Breast epithelium (tissue), 4 donors: Measurements from ENCODE around the gene HAPSTR1. TPM values are rescaled to one million over a fixed set of nuclear protein-coding genes. Genes with fewer than 3 reads are reported as not detected.

ENCODE experiments used
- DNase-seq, 2 donors: peaks; one replicate each; pipeline ENCODE4 v3.0.0-alpha.2; 2019; ENCODE audit warnings: low spot score in 2 of 2
- H3K27ac ChIP-seq, 2 donors: fragments of 200-600 bp; sonication (generic) in 1 of 2; one replicate each; pipeline ENCODE4 v1.5.1; 2016 to 2019; ENCODE audit warnings: mild to moderate bottlenecking in 1 of 2
- H3K27me3 ChIP-seq, 2 donors: fragments of 200-600 bp; sonication (generic) in 1 of 2; one replicate each; pipeline versions ENCODE4 v1.5.1 to v1.6.0; 2017 to 2019; ENCODE audit warnings: control low read depth in 1 of 2, mild to moderate bottlenecking in 1 of 2
- H3K36me3 ChIP-seq: fragments of 200-600 bp; one replicate; pipeline ENCODE4 v1.5.1; 2019
- H3K4me1 ChIP-seq, 2 donors: fragments of 200-600 bp; sonication (generic); one replicate each; pipeline ENCODE4 v1.5.1; 2016 to 2019; ENCODE audit warnings: control low read depth in 1 of 2
- H3K4me3 ChIP-seq, 3 donors: fragments of 200-600 bp; sonication (generic); 1 replicate in 2 of 3; 2 replicates in 1 of 3; pipeline ENCODE4 v1.5.1; 2016 to 2019; ENCODE audit warnings: mild to moderate bottlenecking in 3 of 3, moderate library complexity in 2 of 3
- H3K9me3 ChIP-seq, 2 donors: fragments of 200-600 bp; sonication (generic) in 1 of 2; one replicate each; pipeline ENCODE4 v1.5.1; 2016 to 2019; ENCODE audit warnings: control low read depth in 1 of 2
- POLR2A ChIP-seq: fragments of 450-650 bp; IDR thresholded peaks from one replicate; pipeline ENCODE4 v1.6.1; 2016; ENCODE audit warnings: antibody characterized with exemption, mild to moderate bottlenecking, moderate library complexity
- POLR2AphosphoS5 ChIP-seq, 3 donors: sonication (generic); formaldehyde crosslinking; IDR thresholded peaks; one replicate each; pipeline ENCODE4 v1.6.1; 2017; ENCODE audit warnings: antibody characterized with exemption in 3 of 3
- intact Hi-C: fragments of 100-400 bp; cut with DNase I; formaldehyde crosslinking; loops from one replicate; pipeline ENCODE4 v1.15.1; 2023; ENCODE audit warnings: low total_unique reads
- total RNA-seq, 3 donors: library from RNA; depleted of rRNA; stranded (reverse); fragments of >200 nt; gene quantifications; one replicate each; pipeline ENCODE4 v1.1.0, GENCODE V29; 2016
- TF ChIP-seq, protein P1 (sequence below), 3 donors: fragments of 450-650 bp; IDR thresholded peaks; one replicate each; pipeline ENCODE4 v1.5.1; 2016 to 2017; ENCODE audit warnings: antibody characterized with exemption in 3 of 3, mild to moderate bottlenecking in 3 of 3, moderate library complexity in 3 of 3

The HAPSTR1 gene
- total RNA-seq, 3 donors from 2014 or later = 39.0 to 63.5 (median 50.1) TPM

DNA sequence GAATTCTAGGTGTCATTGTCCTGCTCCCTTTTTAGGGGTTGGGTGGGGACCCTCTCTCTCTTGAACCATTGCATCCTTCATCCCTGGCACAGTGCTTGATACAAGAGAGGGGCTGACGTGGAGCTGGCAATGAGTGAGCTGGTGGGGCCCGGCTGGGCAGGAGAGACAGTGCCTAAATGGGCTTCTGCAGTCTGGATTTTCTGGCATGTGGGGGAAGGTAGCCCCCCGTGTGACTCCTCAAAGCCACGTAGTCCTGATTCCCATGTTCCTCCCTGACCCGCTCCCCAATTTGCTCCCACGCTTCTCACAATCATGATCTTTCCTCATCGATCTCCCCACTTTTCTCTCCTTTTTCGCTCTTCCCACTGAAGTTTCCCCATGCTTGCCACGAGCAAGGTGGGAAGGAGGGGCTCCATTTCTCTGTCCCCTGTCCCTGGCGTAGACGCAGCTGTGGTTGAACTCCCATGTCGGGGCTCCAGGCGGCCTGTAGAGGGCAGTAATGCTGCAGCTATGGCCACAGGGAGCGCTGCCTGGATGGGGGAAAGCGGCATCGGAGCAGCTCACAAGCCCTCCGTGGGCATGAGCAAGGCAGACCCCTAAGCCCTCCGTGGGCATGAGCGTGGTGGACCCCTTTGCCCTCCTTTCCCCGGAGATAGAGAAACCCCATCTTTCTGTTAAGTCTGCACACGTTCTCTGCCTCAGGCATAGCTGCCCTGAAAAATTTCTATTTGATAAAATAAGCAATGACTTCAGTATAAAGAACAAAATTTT is 47.5 kb downstream of the HAPSTR1 start:
- peak; percentile 30 to 65 for DNase-seq
- intact Hi-C loops = no loop called here
- Histone ChIP-seq H3K4me1 (peaks cover 0 to 5% of the 10 kb centered on the region in 2 donors), H3K27ac (no peak overlapping the region), H3K9me3 (no peaks in the 10 kb centered on the region), H3K36me3 (no peaks in the 10 kb centered on the region), H3K4me3 (peak overlapping the region in 1 of 3 donors; percentile 37), H3K27me3 (no peaks in the 10 kb centered on the region)
- TF ChIP-seq, protein P1, sequence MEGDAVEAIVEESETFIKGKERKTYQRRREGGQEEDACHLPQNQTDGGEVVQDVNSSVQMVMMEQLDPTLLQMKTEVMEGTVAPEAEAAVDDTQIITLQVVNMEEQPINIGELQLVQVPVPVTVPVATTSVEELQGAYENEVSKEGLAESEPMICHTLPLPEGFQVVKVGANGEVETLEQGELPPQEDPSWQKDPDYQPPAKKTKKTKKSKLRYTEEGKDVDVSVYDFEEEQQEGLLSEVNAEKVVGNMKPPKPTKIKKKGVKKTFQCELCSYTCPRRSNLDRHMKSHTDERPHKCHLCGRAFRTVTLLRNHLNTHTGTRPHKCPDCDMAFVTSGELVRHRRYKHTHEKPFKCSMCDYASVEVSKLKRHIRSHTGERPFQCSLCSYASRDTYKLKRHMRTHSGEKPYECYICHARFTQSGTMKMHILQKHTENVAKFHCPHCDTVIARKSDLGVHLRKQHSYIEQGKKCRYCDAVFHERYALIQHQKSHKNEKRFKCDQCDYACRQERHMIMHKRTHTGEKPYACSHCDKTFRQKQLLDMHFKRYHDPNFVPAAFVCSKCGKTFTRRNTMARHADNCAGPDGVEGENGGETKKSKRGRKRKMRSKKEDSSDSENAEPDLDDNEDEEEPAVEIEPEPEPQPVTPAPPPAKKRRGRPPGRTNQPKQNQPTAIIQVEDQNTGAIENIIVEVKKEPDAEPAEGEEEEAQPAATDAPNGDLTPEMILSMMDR (IDR thresholded peaks at IDR 0.05) = peak; percentile 8 to 73 (median 66)
- no peak for TF ChIP-seq POLR2AphosphoS5 (IDR thresholded peaks at IDR 0.05)

DNA sequence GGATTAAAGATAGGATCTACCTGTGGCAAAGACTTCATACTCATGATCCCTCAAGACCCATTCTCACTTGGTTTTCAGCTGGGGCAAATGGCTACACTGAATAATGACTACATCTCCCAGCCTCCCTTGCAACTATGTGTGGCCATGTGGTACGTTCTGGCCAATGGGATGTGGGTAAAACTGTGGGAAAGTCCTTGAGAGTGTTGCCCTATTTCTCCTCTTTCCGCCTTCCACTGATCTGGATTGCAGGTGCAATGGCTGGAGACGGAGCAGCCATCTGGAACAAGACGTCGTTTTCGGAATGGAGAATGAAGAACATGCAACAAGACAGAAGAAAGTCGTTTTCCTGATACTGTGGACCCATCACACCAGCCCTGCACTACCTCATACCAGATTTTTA is 48.5 kb downstream of the HAPSTR1 start:
- H3K27ac ChIP-seq = no peak overlapping the region
- H3K36me3 ChIP-seq = no peaks in the 10 kb centered on the region
- no peaks in the 10 kb centered on the region for H3K27me3 ChIP-seq
- intact Hi-C loops = no loop called here
- TF ChIP-seq, protein P1 (IDR thresholded peaks at IDR 0.05) = no peak
- no peak for TF ChIP-seq POLR2A
- TF ChIP-seq POLR2AphosphoS5 (IDR thresholded peaks at IDR 0.05) = no peak
- H3K9me3 ChIP-seq = no peaks in the 10 kb centered on the region
- no peak overlapping the region for H3K4me3 ChIP-seq
- H3K4me1 ChIP-seq = peaks cover 0 to 5% of the 10 kb centered on the region in 2 donors
- no peak for DNase-seq

Other genes starting within 250 kb of the HAPSTR1 start
- 100 to 1,000 TPM in 1 of 3 donors, 10 to 100 TPM in 2; 58.6 to 126 (median 83.9) TPM for gene CARHSP1, start 222.6 kb upstream of the HAPSTR1 start, total RNA-seq
- gene LITAFD, start 209.3 kb upstream of the HAPSTR1 start, total RNA-seq = not detected
- gene USP7, start 127.7 kb upstream of the HAPSTR1 start, total RNA-seq = 100 to 1,000 TPM in 2 of 3 donors, 10 to 100 TPM in 1; 87.9 to 156 (median 118) TPM